Gastroesophageal sphincter (tissue), 4 donors: ENCODE results near the gene S100B. TPM values are rescaled to one million over a fixed set of nuclear protein-coding genes. Genes with fewer than 3 reads are reported as not detected.

ENCODE experiments used
- ATAC-seq: fragments of 150-250 bp; one replicate; pipeline ENCODE4 v1.9.1; 2016; ENCODE audit warnings: mild to moderate bottlenecking, moderate library complexity
- H3K27ac ChIP-seq, 4 donors: fragments of 200-600 bp; sonication (generic) in 3 of 4; 1 replicate in 3 of 4; 2 replicates in 1 of 4; pipeline ENCODE4 v1.5.1; 2016 to 2019
- H3K27me3 ChIP-seq: fragments of 200-600 bp; sonication (generic); one replicate; pipeline ENCODE4 v1.5.1; 2019
- H3K36me3 ChIP-seq, 2 donors: fragments of 200-600 bp; sonication (generic); one replicate each; pipeline ENCODE4 v1.5.1; 2019; ENCODE audit warnings: control low read depth in 1 of 2
- H3K4me1 ChIP-seq, 3 donors: fragments of 200-600 bp; sonication (generic); 1 replicate in 2 of 3; 2 replicates in 1 of 3; pipeline ENCODE4 v1.5.1; 2016 to 2019; ENCODE audit warnings: control low read depth in 2 of 3
- H3K4me3 ChIP-seq, 2 donors: fragments of 200-600 bp; sonication (generic); one replicate each; pipeline ENCODE4 v1.5.1; 2019; ENCODE audit warnings: mild to moderate bottlenecking in 1 of 2, moderate library complexity in 1 of 2
- H3K9me3 ChIP-seq, 3 donors: fragments of 200-600 bp; sonication (generic); one replicate each; pipeline ENCODE4 v1.5.1; 2017 to 2019; ENCODE audit warnings: control low read depth in 2 of 3
- EP300 ChIP-seq: sonication (generic); formaldehyde crosslinking; IDR thresholded peaks from one replicate; pipeline ENCODE4 v1.6.1; 2017; ENCODE audit warnings: antibody characterized with exemption, mild to moderate bottlenecking
- POLR2A ChIP-seq, 2 donors: fragments of 450-650 bp; IDR thresholded peaks; one replicate each; pipeline ENCODE4 v1.6.1; 2017; ENCODE audit warnings: antibody characterized with exemption in 2 of 2, mild to moderate bottlenecking in 2 of 2, moderate library complexity in 1 of 2
- POLR2AphosphoS5 ChIP-seq: sonication (generic); formaldehyde crosslinking; IDR thresholded peaks from one replicate; pipeline ENCODE4 v1.6.1; 2017; ENCODE audit warnings: antibody characterized with exemption
- WGBS, 2 donors: methylation state at CpG; one replicate each; pipeline ENCODE4 v1.1.5; 2018; ENCODE audit warnings: low coverage in 1 of 2; 5-methylcytosine and 5-hydroxymethylcytosine counted together
- total RNA-seq, 4 donors: library from RNA; depleted of rRNA; stranded (reverse); fragments of >200 nt; gene quantifications; one replicate each; pipeline ENCODE4 v1.1.0, GENCODE V29; 2016
- TF ChIP-seq, protein P1 (sequence below), 4 experiments: fragments of 200-600 bp in 2 of 4; fragments of 450-650 bp in 2 of 4; sonication (generic) in 1 of 4; IDR thresholded peaks; one replicate each; pipeline ENCODE4 v1.5.1; 2017 to 2019; ENCODE audit warnings: antibody characterized with exemption in 4 of 4, mild to moderate bottlenecking in 2 of 4, moderate library complexity in 2 of 4

S100B gene
- total RNA-seq, 4 donors from 2014 or later: 22.6 to 31.6 (median 27.7) TPM

DNA sequence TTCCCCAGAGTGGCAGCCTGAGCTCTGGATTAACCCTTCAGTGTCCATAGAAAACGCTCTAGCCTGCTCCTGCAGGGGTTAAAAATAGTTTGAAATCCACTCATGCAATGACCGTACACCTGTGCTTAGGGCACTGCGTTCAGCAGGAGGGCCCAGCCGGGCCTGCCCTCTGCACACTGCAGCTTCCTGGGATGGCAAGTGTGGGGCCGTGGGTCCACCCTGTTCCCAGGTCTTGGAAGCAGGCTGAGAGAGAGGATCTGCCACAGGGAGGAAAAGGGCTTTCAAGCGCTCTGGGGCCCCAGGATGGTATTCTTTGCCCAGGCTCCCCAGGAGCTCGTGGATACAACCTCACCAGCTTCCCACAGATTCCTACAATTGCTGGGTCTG is 1.5 kb upstream of the S100B start:
- H3K9me3 ChIP-seq: peaks cover 0 to 12% (median 0%) of the 10 kb centered on the region in 3 donors
- ATAC-seq: no peak
- WGBS, 2 donors: 45 to 79% methylated on average over 2 of the region's 7 CpGs
- TF ChIP-seq POLR2A (IDR thresholded peaks at IDR 0.05) (no peak), EP300 (no peak), POLR2AphosphoS5 (no peak)
- TF ChIP-seq, protein P1, sequence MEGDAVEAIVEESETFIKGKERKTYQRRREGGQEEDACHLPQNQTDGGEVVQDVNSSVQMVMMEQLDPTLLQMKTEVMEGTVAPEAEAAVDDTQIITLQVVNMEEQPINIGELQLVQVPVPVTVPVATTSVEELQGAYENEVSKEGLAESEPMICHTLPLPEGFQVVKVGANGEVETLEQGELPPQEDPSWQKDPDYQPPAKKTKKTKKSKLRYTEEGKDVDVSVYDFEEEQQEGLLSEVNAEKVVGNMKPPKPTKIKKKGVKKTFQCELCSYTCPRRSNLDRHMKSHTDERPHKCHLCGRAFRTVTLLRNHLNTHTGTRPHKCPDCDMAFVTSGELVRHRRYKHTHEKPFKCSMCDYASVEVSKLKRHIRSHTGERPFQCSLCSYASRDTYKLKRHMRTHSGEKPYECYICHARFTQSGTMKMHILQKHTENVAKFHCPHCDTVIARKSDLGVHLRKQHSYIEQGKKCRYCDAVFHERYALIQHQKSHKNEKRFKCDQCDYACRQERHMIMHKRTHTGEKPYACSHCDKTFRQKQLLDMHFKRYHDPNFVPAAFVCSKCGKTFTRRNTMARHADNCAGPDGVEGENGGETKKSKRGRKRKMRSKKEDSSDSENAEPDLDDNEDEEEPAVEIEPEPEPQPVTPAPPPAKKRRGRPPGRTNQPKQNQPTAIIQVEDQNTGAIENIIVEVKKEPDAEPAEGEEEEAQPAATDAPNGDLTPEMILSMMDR (IDR thresholded peaks at IDR 0.05): no peak
- H3K27me3 ChIP-seq: no peaks in the 10 kb centered on the region
- H3K4me1 ChIP-seq: peaks cover 0 to 14% (median 0%) of the 10 kb centered on the region in 3 donors
- H3K36me3 ChIP-seq: no peaks in the 10 kb centered on the region
- no peak overlapping the region for H3K4me3 ChIP-seq
- peak overlapping the region in 3 of 4 donors; percentile 50 to 57 (median 52) for H3K27ac ChIP-seq

DNA sequence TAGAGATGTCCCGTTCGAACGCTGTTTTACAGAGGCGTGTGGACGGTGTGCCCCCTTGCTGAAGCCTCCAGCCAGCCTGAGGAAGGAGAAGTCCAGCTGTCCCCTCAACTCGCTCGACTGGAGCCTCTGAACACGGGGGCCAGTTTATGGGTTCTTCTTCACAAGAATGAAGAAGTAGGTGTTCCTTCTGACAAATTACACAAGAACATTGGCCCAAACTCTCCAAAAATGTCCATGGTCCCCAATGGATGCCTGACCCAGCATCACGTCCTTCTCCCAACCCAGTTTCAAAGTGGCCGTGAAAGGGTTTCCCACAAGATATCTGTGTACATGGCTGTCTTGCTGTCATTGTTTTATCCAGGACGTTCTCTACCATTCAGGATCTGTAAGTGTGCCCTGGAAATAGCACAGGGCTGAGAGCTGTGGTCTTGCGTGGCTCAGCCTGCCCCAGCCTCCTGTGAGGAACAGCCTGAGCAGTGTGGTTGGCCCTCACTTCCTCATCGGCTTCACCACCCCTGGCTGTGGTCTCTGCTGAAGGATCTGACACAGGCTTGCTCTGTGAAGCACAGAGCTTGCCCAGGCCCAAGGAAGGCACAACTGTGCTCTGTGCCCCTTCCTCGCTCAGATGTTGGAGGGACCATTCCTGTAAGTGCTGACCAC is 1.0 kb upstream of the S100B start:
- H3K4me1 ChIP-seq: peaks cover 0 to 14% (median 0%) of the 10 kb centered on the region in 3 donors
- no peak overlapping the region for H3K4me3 ChIP-seq
- peak overlapping the region in 3 of 4 donors; percentile 50 to 57 (median 52) for H3K27ac ChIP-seq
- H3K9me3 ChIP-seq: peaks cover 0 to 10% (median 0%) of the 10 kb centered on the region in 3 donors
- H3K36me3 ChIP-seq: no peaks in the 10 kb centered on the region
- no peaks in the 10 kb centered on the region for H3K27me3 ChIP-seq
- TF ChIP-seq EP300 (no peak), POLR2A (IDR thresholded peaks at IDR 0.05) (no peak), POLR2AphosphoS5 (no peak)
- TF ChIP-seq, protein P1 (IDR thresholded peaks at IDR 0.05): no peak
- peak; percentile 44 for ATAC-seq
- WGBS, 2 donors: 40 to 100% methylated on average over 1 of the region's 14 CpGs

DNA sequence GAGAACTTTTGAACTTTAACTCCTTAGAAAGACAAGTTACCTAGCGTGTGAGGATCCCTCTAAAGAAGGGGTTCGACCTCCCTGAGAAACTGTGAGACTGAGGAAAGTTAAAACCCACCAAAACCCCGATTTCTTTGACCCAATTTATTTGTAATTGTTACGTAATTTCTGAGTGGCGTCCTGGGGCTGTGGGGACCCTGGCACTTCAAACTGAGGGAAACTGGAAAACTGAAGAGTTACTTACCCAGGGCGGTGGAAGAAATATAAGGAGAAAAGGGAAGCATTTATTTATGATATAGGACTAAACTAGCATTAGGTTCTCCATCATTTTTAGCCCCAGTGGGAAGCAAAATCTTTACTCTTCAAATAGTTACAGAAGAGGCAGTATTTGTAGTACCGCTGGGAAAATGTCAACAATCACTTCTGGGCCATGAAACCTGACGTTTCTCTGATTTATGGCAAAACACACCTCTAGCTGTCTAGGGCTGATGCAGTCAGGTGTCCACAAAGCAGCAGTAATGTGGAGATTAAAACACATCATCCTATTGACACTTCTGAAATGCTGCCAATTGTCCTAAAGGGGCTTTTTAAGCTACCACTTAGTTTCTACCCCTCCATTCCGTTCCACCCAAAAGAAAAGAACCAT is 430 bp downstream of the S100B start:
- no peaks in the 10 kb centered on the region for H3K27me3 ChIP-seq
- no peak for ATAC-seq
- WGBS, 2 donors: 77 to 80% methylated on average over 9 of the region's 9 CpGs
- peak overlapping the region in 2 of 4 donors; percentile 52 to 57 for H3K27ac ChIP-seq
- H3K9me3 ChIP-seq: no peaks in the 10 kb centered on the region
- peak overlapping the region in 1 of 2 donors; percentile 22 for H3K4me3 ChIP-seq
- H3K36me3 ChIP-seq: no peaks in the 10 kb centered on the region
- TF ChIP-seq POLR2A (IDR thresholded peaks at IDR 0.05): no peak
- TF ChIP-seq, protein P1 (IDR thresholded peaks at IDR 0.05): no peak
- no peak for TF ChIP-seq POLR2AphosphoS5
- no peak for TF ChIP-seq EP300
- H3K4me1 ChIP-seq: peaks cover 0 to 23% (median 0%) of the 10 kb centered on the region in 3 donors

DNA sequence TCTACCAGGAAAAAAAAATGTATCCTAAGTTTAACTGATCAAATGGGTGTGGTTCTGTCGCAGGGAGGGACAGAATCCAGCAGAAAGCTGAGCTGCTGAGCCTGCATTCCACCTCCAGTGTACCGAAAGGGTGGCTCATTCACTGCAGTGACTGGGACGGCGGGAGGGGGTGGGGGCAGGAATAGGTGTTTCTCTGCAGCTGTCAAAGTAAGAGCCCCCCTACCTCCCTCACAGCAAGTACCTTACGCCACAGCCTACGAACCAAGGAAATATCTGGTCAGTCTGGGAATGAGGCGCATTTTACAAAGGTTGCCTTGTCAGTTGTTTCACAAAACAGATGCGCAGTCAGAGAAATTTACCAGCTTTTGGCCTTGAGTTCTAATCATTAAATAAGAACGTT is 1.7 kb downstream of the S100B start:
- ATAC-seq: no peak
- 32 to 54% methylated on average over 6 of the region's 9 CpGs for WGBS, 2 donors
- no peaks in the 10 kb centered on the region for H3K36me3 ChIP-seq
- H3K4me1 ChIP-seq: peaks cover 0 to 35% (median 7%) of the 10 kb centered on the region in 3 donors
- H3K9me3 ChIP-seq: no peaks in the 10 kb centered on the region
- peak overlapping the region in 1 of 2 donors; percentile 22 for H3K4me3 ChIP-seq
- TF ChIP-seq, protein P1 (IDR thresholded peaks at IDR 0.05): no peak
- TF ChIP-seq POLR2A (IDR thresholded peaks at IDR 0.05): no peak
- no peak for TF ChIP-seq POLR2AphosphoS5
- TF ChIP-seq EP300: no peak
- no peaks in the 10 kb centered on the region for H3K27me3 ChIP-seq
- H3K27ac ChIP-seq: no peak overlapping the region
